ENCODE measurements around the gene PUM2. TPM values are rescaled to one million over a fixed set of nuclear protein-coding genes. Genes with fewer than 3 reads are reported as not detected.

PUM2 gene
- polyA plus RNA-seq, 1 of the 3 experiments (the other 2 are of a cell fraction): 19.7 TPM

DNA sequence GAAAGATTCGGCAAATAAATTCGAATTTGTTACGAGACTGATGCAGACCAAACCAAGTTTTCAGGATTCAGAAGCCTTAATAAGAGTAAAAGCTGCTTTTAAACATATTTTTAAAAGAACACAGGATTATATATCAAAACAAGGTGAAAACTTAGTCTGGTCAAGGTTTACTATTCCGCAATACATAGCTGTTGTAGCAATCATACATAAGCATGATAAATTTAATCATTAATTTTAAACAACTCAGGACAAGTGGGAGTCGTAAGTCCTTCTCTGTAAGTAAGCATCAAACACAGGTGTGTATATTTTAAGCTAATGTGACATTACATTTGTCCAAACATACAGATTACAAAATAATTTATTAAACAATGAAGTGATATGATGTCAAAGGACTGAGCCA is 57.7 kb downstream of the PUM2 start:
- H3K27ac ChIP-seq (ENCODE audit: low read depth in 2 of 2, low read length in 1 of 2): no peak overlapping the region
- H3F3A ChIP-seq (replicated peaks; ENCODE audit: insufficient read depth): peaks cover 37% of the 10 kb centered on the region
- H3K4me3 ChIP-seq (ENCODE audit: low read depth in 2 of 2, low read length in 1 of 2): no peak overlapping the region
- no peaks in the 10 kb centered on the region for H3K9me3 ChIP-seq
- ChIA-PET CTCF (interaction anchor here (0.7 to 7.5 kb wide), 10 partner anchors 8 to 354 kb away, joined by 3 to 69 read pairs (median 6); partner anchors contain the start of gene SDC1), POLR2A (no interaction called here)
- 97% methylated on average over 5 of the region's 5 CpGs for WGBS (ENCODE audit: low lambda C conversion rate)
- H3K79me2 ChIP-seq (ENCODE audit: insufficient read depth): peaks cover 62% of the 10 kb centered on the region
- no peaks in the 10 kb centered on the region for H3K27me3 ChIP-seq (ENCODE audit: insufficient read depth)
- H2AFZ ChIP-seq (ENCODE audit: low read depth): no peak overlapping the region
- peaks cover 11% of the 10 kb centered on the region for H4K20me1 ChIP-seq (ENCODE audit: insufficient read depth)
- no peak overlapping the region for H3K9ac ChIP-seq
- no peaks in the 10 kb centered on the region for H3K9me2 ChIP-seq
- no peak overlapping the region for H3K4me2 ChIP-seq
- no peak for TF ChIP-seq RAD21 (IDR thresholded peaks at IDR 0.05; ENCODE audit: low read length)
- peaks cover 79 to 86% of the 10 kb centered on the region in 2 experiments for H3K36me3 ChIP-seq (replicated peaks in 1 of 2; ENCODE audit: control insufficient read depth in 1 of 2, insufficient read depth in 2 of 2, low read length in 1 of 2)
- no peak for DNase-seq
- H3K4me1 ChIP-seq (ENCODE audit: control insufficient read depth in 1 of 2, insufficient read depth in 2 of 2, low read depth in 1 of 2, low read length in 1 of 2): peaks cover 0 to 7% of the 10 kb centered on the region in 2 experiments; a peak in 2 of 4 replicates

DNA sequence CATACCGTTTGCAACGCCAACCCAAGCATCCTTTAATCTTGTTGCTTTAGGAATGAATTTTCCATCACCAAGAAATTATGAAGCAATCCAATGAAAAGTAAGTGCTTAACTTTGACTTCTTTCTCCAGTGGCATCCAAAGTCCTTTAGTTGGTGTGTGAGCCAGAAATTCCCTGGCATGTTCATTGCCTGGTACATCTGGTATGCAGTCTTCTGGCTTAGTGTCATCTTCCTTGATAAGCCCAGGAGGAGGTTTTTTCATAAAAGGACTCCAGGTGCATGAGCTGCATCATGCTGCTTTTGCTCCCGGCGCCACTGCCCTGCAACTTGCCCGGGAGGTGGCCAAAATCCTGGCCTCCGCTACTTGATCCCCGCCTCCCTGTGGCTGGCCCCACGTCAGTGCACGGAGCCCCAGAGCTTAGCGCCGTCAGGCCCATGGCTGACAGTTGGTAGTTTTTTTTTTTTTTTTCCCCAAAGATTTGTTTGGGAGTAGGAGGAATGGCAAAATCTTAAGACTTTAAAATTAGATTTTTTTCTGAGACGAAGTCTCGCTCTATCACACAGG is 58.7 kb downstream of the PUM2 start:
- Histone ChIP-seq H3K4me2 (no peak overlapping the region), H3K27me3 (ENCODE audit: insufficient read depth) (no peaks in the 10 kb centered on the region), H2AFZ (ENCODE audit: low read depth) (no peak overlapping the region), H3K4me3 (ENCODE audit: low read depth in 2 of 2, low read length in 1 of 2) (no peak overlapping the region), H3K36me3 (replicated peaks in 1 of 2; ENCODE audit: control insufficient read depth in 1 of 2, insufficient read depth in 2 of 2, low read length in 1 of 2) (peaks cover 79 to 84% of the 10 kb centered on the region in 2 experiments), H3K4me1 (ENCODE audit: control insufficient read depth in 1 of 2, insufficient read depth in 2 of 2, low read depth in 1 of 2, low read length in 1 of 2) (peaks cover 0 to 7% of the 10 kb centered on the region in 2 experiments; a peak in 2 of 4 replicates), H3K9ac (no peak overlapping the region), H3K9me3 (no peaks in the 10 kb centered on the region), H4K20me1 (ENCODE audit: insufficient read depth) (peaks cover 11% of the 10 kb centered on the region), H3K79me2 (ENCODE audit: insufficient read depth) (peaks cover 60% of the 10 kb centered on the region), H3K27ac (ENCODE audit: low read depth in 2 of 2, low read length in 1 of 2) (peak overlapping the region; percentile 37 to 64), H3K9me2 (no peaks in the 10 kb centered on the region), H3F3A (replicated peaks; ENCODE audit: insufficient read depth) (peaks cover 37% of the 10 kb centered on the region)
- 98% methylated on average over 13 of the region's 13 CpGs for WGBS (ENCODE audit: low lambda C conversion rate)
- ChIA-PET CTCF (interaction anchor here (0.8 to 7.5 kb wide), 33 partner anchors 9 to 338 kb away, joined by 3 to 69 read pairs (median 6); partner anchors contain the start of gene SDC1), POLR2A (interaction anchor here (0.6 kb wide), 1 partner anchor 35 kb away, joined by 7 read pairs; no protein-coding TSS in a partner anchor)
- no peak for DNase-seq
- TF ChIP-seq YY1 (IDR thresholded peaks at IDR 0.05; ENCODE audit: low read depth) (no peak), ELF1 (IDR thresholded peaks at IDR 0.05) (no peak), RCOR1 (IDR thresholded peaks at IDR 0.05; ENCODE audit: low read length) (no peak), EP300 (IDR thresholded peaks at IDR 0.05; ENCODE audit: borderline replicate concordance in 1 of 2, low read depth in 1 of 2, low read length in 1 of 2) (no peak), GABPA (IDR thresholded peaks at IDR 0.05; ENCODE audit: low read depth) (no peak), JUND (IDR thresholded peaks at IDR 0.05) (no peak), FOXJ3 (CRISPR knock-in tag; IDR thresholded peaks at IDR 0.05) (no peak), SMC3 (IDR thresholded peaks at IDR 0.05; ENCODE audit: low read depth, low read length) (no peak), RXRA (IDR thresholded peaks at IDR 0.05; ENCODE audit: borderline replicate concordance, low read depth) (no peak), TCF12 (IDR thresholded peaks at IDR 0.05) (no peak)
- TF ChIP-seq, protein P1, sequence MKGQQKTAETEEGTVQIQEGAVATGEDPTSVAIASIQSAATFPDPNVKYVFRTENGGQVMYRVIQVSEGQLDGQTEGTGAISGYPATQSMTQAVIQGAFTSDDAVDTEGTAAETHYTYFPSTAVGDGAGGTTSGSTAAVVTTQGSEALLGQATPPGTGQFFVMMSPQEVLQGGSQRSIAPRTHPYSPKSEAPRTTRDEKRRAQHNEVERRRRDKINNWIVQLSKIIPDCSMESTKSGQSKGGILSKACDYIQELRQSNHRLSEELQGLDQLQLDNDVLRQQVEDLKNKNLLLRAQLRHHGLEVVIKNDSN (IDR thresholded peaks at IDR 0.05; ENCODE audit: borderline replicate concordance, low read depth): no peak

Data from SK-N-SH (cell line).